GM23248 (cell line): ENCODE measurements around the gene WDR45. TPM values are rescaled to one million over a fixed set of nuclear protein-coding genes. Genes with fewer than 3 reads are reported as not detected.

ENCODE experiments used
- DNase-seq: peaks from one replicate; pipeline ENCODE4 v3.0.0-alpha.2; 2015
- H2AFZ ChIP-seq: fragments of 200-600 bp; sonication (generic); 2 replicates; pipeline ENCODE4 v1.6.1; 2016; ENCODE audit warnings: antibody characterized with exemption
- H3F3A ChIP-seq: fragments of 200-600 bp; sonication (generic); 2 replicates; pipeline ENCODE4 v1.6.1; 2016; ENCODE audit warnings: mild to moderate bottlenecking, antibody characterized with exemption, mixed run types; ENCODE audit not compliant: insufficient read depth
- H3K27ac ChIP-seq: fragments of 200-600 bp; sonication (generic); 2 replicates; pipeline ENCODE4 v1.5.1; 2016; ENCODE audit warnings: mild to moderate bottlenecking
- H3K27me3 ChIP-seq: fragments of 200-600 bp; sonication (generic); replicated peaks from 2 replicates; pipeline ENCODE4 v1.6.1; 2016; ENCODE audit warnings: mild to moderate bottlenecking; ENCODE audit not compliant: insufficient read depth
- H3K36me3 ChIP-seq: fragments of 200-600 bp; sonication (generic); 2 replicates; pipeline ENCODE4 v1.6.1; 2016; ENCODE audit warnings: low read depth, mild to moderate bottlenecking
- H3K4me1 ChIP-seq: fragments of 200-600 bp; sonication (generic); 2 replicates; pipeline ENCODE4 v1.6.1; 2016; ENCODE audit warnings: mild to moderate bottlenecking; ENCODE audit not compliant: insufficient read depth
- H3K4me2 ChIP-seq: fragments of 200-600 bp; sonication (generic); one replicate; pipeline ENCODE4 v1.6.1; 2016; ENCODE audit warnings: mild to moderate bottlenecking; ENCODE audit not compliant: unreplicated experiment
- H3K4me3 ChIP-seq: fragments of 200-600 bp; sonication (generic); 2 replicates; pipeline ENCODE4 v1.5.1; 2016; ENCODE audit warnings: mild to moderate bottlenecking
- H3K79me2 ChIP-seq: fragments of 200-600 bp; sonication (generic); 2 replicates; pipeline ENCODE4 v1.6.1; 2016; ENCODE audit warnings: mild to moderate bottlenecking; ENCODE audit not compliant: insufficient read depth
- H3K9ac ChIP-seq: fragments of 200-600 bp; sonication (generic); 2 replicates; pipeline ENCODE4 v1.6.1; 2016; ENCODE audit warnings: mild to moderate bottlenecking
- H3K9me2 ChIP-seq: fragments of 200-600 bp; sonication (generic); 2 replicates; pipeline ENCODE4 v1.6.1; 2016; ENCODE audit warnings: mixed run types, mild to moderate bottlenecking, moderate library complexity; ENCODE audit not compliant: insufficient read depth
- H3K9me3 ChIP-seq: fragments of 200-600 bp; sonication (generic); one replicate; pipeline ENCODE4 v1.6.1; 2017; ENCODE audit warnings: low read depth
- H4K20me1 ChIP-seq: fragments of 200-600 bp; sonication (generic); 2 replicates; pipeline ENCODE4 v1.6.0; 2016; ENCODE audit not compliant: insufficient read depth
- EZH2 ChIP-seq: fragments of 200-600 bp; sonication (generic); IDR thresholded peaks from 2 replicates; pipeline ENCODE4 v1.6.1; 2018; ENCODE audit warnings: antibody characterized with exemption, mild to moderate bottlenecking; ENCODE audit not compliant: insufficient read depth, poor library complexity, severe bottlenecking
- EZH2phosphoT487 ChIP-seq: fragments of 200-600 bp; sonication (generic); IDR thresholded peaks from 2 replicates; pipeline ENCODE4 v1.6.1; 2018; ENCODE audit warnings: antibody characterized with exemption, moderate library complexity, mild to moderate bottlenecking, low read depth; ENCODE audit not compliant: insufficient read depth
- WGBS, 2 experiments: methylation state at CpG; one replicate each; pipeline ENCODE4 v1.1.6; 2015 to 2017; ENCODE audit warnings: low lambda C conversion rate in 2 of 2, low coverage in 1 of 2; ENCODE audit errors: missing lambda C conversion rate in 2 of 2; 5-methylcytosine and 5-hydroxymethylcytosine counted together
- in situ Hi-C: fragments of 300-500 bp; cut with MboI; formaldehyde crosslinking; loops from 2 replicates; pipeline ENCODE4 v1.15.0; 2020
- polyA plus RNA-seq: library from polyadenylated mRNA; unstranded; fragments of >200 nt; fragmentation: Nextera tagmentation; extraction: Ambion mirVana; gene quantifications from 2 replicates; pipeline ENCODE4 v1.2.1, GENCODE V29; 2016
- total RNA-seq: library from RNA; depleted of rRNA; stranded (reverse); fragments of >200 nt; shearing (Covaris generic); gene quantifications from 2 replicates; pipeline ENCODE4 v1.2.3, GENCODE V29; 2014

WDR45 gene
- total and polyA plus RNA-seq, 2 experiments from 2014 or later = 78.5 to 103 TPM

DNA sequence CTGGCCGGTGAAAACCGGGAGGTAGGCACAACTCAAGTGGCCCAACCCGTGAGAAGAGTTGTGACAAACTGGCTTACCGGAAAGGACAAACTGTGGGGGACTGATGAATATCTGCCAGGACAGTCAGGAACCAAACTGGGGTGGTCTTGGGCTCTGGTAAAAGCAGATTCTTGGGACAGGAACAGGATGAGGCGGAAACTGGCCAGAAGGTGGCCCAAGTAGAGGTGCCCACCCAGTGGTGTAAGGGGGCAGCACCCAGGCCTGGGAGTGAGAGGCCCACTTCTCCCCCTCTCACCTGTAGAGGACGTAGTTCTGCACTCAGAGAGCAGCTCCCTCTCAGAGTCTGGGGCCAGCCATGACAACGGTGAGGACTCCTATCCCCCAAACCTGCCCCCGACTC lies 15.0 kb downstream of the WDR45 start:
- H3K4me2 ChIP-seq = no peak overlapping the region
- no peak overlapping the region for H3K4me3 ChIP-seq
- H3K27ac ChIP-seq = no peak overlapping the region
- no peaks in the 10 kb centered on the region for H3K4me1 ChIP-seq
- H4K20me1 ChIP-seq = no peaks in the 10 kb centered on the region
- no peaks in the 10 kb centered on the region for H3F3A ChIP-seq
- no peaks in the 10 kb centered on the region for H3K9me3 ChIP-seq
- no peaks in the 10 kb centered on the region for H3K9me2 ChIP-seq
- no peaks in the 10 kb centered on the region for H3K36me3 ChIP-seq
- no peak overlapping the region for H3K9ac ChIP-seq
- H3K27me3 ChIP-seq = no peaks in the 10 kb centered on the region
- no peak for DNase-seq
- in situ Hi-C loops = no loop called here
- no peaks in the 10 kb centered on the region for H3K79me2 ChIP-seq
- 88 to 93% methylated on average over 3 to 8 of the region's 8 CpGs for WGBS, 2 experiments
- TF ChIP-seq EZH2 = no peak
- TF ChIP-seq EZH2phosphoT487 = no peak
- H2AFZ ChIP-seq = no peak overlapping the region

DNA sequence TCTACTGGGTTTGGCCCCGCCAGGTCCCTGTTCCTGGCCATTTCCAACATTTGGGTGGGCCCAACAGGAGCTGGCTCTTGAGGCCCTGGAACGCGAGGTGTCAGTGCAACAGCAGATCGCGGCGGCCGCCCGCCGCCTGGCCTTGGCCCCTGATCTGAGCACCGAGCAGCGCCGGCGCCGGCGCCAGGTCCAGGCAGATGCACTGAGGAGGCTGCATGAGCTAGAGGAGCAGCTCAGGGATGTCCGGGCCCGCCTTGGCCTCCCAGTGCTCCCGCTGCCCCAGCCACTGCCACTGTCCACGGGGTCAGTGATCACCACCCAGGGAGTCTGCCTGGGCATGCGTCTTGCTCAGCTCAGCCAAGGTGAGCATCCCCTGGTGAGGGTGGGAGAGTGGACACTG lies 15.4 kb downstream of the WDR45 start:
- no peak overlapping the region for H3K27ac ChIP-seq
- no peaks in the 10 kb centered on the region for H3K9me3 ChIP-seq
- H3K27me3 ChIP-seq = no peaks in the 10 kb centered on the region
- no peak overlapping the region for H3K4me2 ChIP-seq
- no peak for TF ChIP-seq EZH2phosphoT487
- DNase-seq = no peak
- no peak overlapping the region for H2AFZ ChIP-seq
- no peak overlapping the region for H3K9ac ChIP-seq
- H3K4me3 ChIP-seq = no peak overlapping the region
- H3F3A ChIP-seq = no peaks in the 10 kb centered on the region
- no peaks in the 10 kb centered on the region for H3K4me1 ChIP-seq
- no peaks in the 10 kb centered on the region for H4K20me1 ChIP-seq
- in situ Hi-C loops = no loop called here
- H3K79me2 ChIP-seq = no peaks in the 10 kb centered on the region
- no peaks in the 10 kb centered on the region for H3K9me2 ChIP-seq
- H3K36me3 ChIP-seq = no peaks in the 10 kb centered on the region
- 86 to 94% methylated on average over 1 to 11 of the region's 20 CpGs for WGBS, 2 experiments

DNA sequence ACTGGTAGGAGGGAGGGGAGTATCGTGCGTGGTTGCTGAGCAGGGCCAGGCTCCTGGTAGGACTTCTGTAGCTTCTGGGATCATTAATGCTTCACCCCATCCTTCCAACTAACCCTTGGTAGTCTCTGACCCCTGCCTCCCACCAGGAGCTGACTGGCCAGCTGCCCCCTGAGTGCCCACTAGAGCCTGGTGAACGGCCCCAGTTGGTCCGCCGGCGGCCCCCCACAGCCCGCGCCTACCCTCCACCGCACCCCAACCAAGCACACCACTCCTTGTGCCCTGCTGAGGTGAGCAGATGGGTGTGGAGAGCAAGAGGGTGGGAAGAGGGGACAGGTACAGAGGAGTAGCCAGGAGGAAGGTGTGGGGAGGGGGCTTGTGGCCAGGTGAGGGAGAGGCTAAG lies 16.0 kb downstream of the WDR45 start:
- in situ Hi-C loops = no loop called here
- Histone ChIP-seq H4K20me1 (no peaks in the 10 kb centered on the region), H3K27me3 (no peaks in the 10 kb centered on the region), H3K4me2 (no peak overlapping the region), H3K9me3 (no peaks in the 10 kb centered on the region), H3K4me1 (no peaks in the 10 kb centered on the region), H3K9ac (no peak overlapping the region), H3K79me2 (no peaks in the 10 kb centered on the region), H2AFZ (no peak overlapping the region), H3K9me2 (no peaks in the 10 kb centered on the region), H3K36me3 (no peaks in the 10 kb centered on the region), H3F3A (no peaks in the 10 kb centered on the region), H3K27ac (no peak overlapping the region), H3K4me3 (no peak overlapping the region)
- TF ChIP-seq EZH2phosphoT487 = no peak
- no peak for TF ChIP-seq EZH2
- no peak for DNase-seq
- 90% methylated on average over 6 to 9 of the region's 9 CpGs for WGBS, 2 experiments

DNA sequence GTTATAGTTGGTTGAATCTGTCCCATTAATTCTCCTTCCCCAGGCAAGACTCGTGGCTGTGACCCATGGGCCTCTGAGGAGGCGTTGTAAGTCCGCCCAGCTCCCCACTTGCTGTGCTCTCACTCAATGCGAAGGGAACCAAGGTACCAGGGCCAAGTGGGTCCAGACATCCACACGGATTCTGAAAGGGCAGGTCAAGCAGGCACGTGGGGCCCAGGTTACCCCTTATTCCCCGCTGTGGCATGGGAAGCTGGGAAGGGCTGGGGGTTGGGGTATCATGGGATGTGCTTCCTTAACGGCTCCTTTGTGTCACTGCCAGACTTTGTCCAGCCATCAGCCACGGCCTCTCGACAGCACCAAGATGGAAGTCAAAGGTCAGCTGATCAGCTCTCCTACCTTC lies 17.8 kb downstream of the WDR45 start:
- H3K9me2 ChIP-seq = no peaks in the 10 kb centered on the region
- no peaks in the 10 kb centered on the region for H4K20me1 ChIP-seq
- H2AFZ ChIP-seq = no peak overlapping the region
- H3K27me3 ChIP-seq = no peaks in the 10 kb centered on the region
- in situ Hi-C loops = no loop called here
- no peak overlapping the region for H3K4me2 ChIP-seq
- H3K79me2 ChIP-seq = no peaks in the 10 kb centered on the region
- WGBS, 2 experiments = 96 to 97% methylated on average over 5 to 8 of the region's 10 CpGs
- H3K9me3 ChIP-seq = no peaks in the 10 kb centered on the region
- no peak for TF ChIP-seq EZH2
- no peak for TF ChIP-seq EZH2phosphoT487
- no peak overlapping the region for H3K27ac ChIP-seq
- no peaks in the 10 kb centered on the region for H3F3A ChIP-seq
- no peak overlapping the region for H3K4me3 ChIP-seq
- H3K4me1 ChIP-seq = no peaks in the 10 kb centered on the region
- H3K36me3 ChIP-seq = no peaks in the 10 kb centered on the region
- H3K9ac ChIP-seq = no peak overlapping the region
- DNase-seq = no peak

DNA sequence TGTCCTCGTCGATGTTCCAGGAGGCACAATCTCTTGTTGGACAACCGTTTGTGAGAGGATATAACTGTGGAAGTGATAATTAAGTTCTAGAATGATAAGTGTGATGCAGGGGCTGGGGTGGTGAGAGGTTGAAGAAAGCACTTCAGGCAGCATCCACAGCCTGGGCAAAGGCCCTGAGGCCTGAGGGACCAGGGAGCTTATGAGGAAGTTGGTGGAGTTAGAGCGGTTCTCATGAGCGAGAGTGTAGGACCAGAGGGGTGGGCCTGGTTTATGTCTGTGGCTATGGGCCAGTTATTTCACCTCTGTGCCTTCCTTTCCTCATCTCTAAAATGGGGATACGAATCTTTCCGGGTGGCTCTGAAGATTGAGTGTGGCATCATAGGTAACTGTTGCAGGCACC lies 18.2 kb downstream of the WDR45 start:
- in situ Hi-C loops = no loop called here
- Histone ChIP-seq H3K9me3 (no peaks in the 10 kb centered on the region), H3K79me2 (no peaks in the 10 kb centered on the region), H3K4me1 (no peaks in the 10 kb centered on the region), H3F3A (no peaks in the 10 kb centered on the region), H3K36me3 (no peaks in the 10 kb centered on the region), H3K9me2 (no peaks in the 10 kb centered on the region), H3K27ac (no peak overlapping the region), H3K4me3 (no peak overlapping the region), H3K4me2 (no peak overlapping the region), H3K9ac (no peak overlapping the region), H3K27me3 (no peaks in the 10 kb centered on the region), H2AFZ (no peak overlapping the region), H4K20me1 (no peaks in the 10 kb centered on the region)
- TF ChIP-seq EZH2phosphoT487 = no peak
- no peak for TF ChIP-seq EZH2
- 95 to 97% methylated on average over 7 of the region's 7 CpGs for WGBS, 2 experiments
- DNase-seq = no peak
